Measurements from ENCODE around the gene RAP2A.

The RAP2A gene

GRCh38 chr13:97456047-97456446 lies 22.1 kb downstream of the RAP2A start:
- Mint-ChIP-seq H3K27ac (no peak overlapping the region), H3K36me3 (peaks cover 6% of the 10 kb centered on the region), H3K4me1 (peaks cover 39% of the 10 kb centered on the region), H3K9me3 (peaks cover 12% of the 10 kb centered on the region), H3K4me3 (no peak overlapping the region)
- DNase-seq (ENCODE audit: low spot score in 2 of 2) (no peak), ATAC-seq (no peak)

GRCh38 chr13:97459215-97459777 lies 25.3 kb downstream of the RAP2A start:
- ATAC-seq (peak; percentile 13), DNase-seq (ENCODE audit: low spot score in 2 of 2) (no peak)
- Mint-ChIP-seq H3K27ac (peak overlapping the region; percentile 18), H3K9me3 (peaks cover 10% of the 10 kb centered on the region), H3K36me3 (peaks cover 9% of the 10 kb centered on the region), H3K4me1 (peaks cover 39% of the 10 kb centered on the region), H3K4me3 (peak overlapping the region; percentile 2)

GRCh38 chr13:97460004-97460775 lies 26.2 kb downstream of the RAP2A start:
- ATAC-seq = peak; percentile 65
- DNase-seq (ENCODE audit: low spot score in 2 of 2) = no peak
- H3K4me1 Mint-ChIP-seq = peaks cover 37% of the 10 kb centered on the region
- peaks cover 4% of the 10 kb centered on the region for H3K9me3 Mint-ChIP-seq
- peak overlapping the region; percentile 2 for H3K4me3 Mint-ChIP-seq
- H3K36me3 Mint-ChIP-seq = peaks cover 14% of the 10 kb centered on the region
- peak overlapping the region; percentile 18 for H3K27ac Mint-ChIP-seq

- Mint-ChIP-seq H3K4me1 (peaks cover 30% of the 10 kb centered on the region), H3K9me3 (no peaks in the 10 kb centered on the region), H3K27ac (no peak overlapping the region), H3K4me3 (no peak overlapping the region), H3K36me3 (peaks cover 14% of the 10 kb centered on the region)
- DNase-seq (ENCODE audit: low spot score in 2 of 2) (no peak), ATAC-seq (no peak)
These were observed 26.9 kb downstream of the RAP2A start for GRCh38 chr13:97460853-97461252.

- H3K27ac Mint-ChIP-seq = no peak overlapping the region
- no peaks in the 10 kb centered on the region for H3K9me3 Mint-ChIP-seq
- H3K4me3 Mint-ChIP-seq = no peak overlapping the region
- H3K36me3 Mint-ChIP-seq = peaks cover 14% of the 10 kb centered on the region
- DNase-seq (ENCODE audit: low spot score in 2 of 2) (no peak), ATAC-seq (no peak)
- H3K4me1 Mint-ChIP-seq = peaks cover 15% of the 10 kb centered on the region
These were observed 30.6 kb downstream of the RAP2A start for GRCh38 chr13:97464561-97464960.

- Mint-ChIP-seq H3K4me1 (no peaks in the 10 kb centered on the region), H3K27ac (no peak overlapping the region), H3K9me3 (no peaks in the 10 kb centered on the region), H3K36me3 (peaks cover 14% of the 10 kb centered on the region), H3K4me3 (no peak overlapping the region)
- DNase-seq (ENCODE audit: low spot score in 2 of 2) (no peak), ATAC-seq (no peak)
These were observed 32.8 kb downstream of the RAP2A start for GRCh38 chr13:97466722-97467121.

GRCh38 chr13:97468331-97468730 lies 34.4 kb downstream of the RAP2A start:
- Mint-ChIP-seq H3K36me3 (peaks cover 14% of the 10 kb centered on the region), H3K27ac (no peak overlapping the region), H3K9me3 (no peaks in the 10 kb centered on the region), H3K4me1 (no peaks in the 10 kb centered on the region), H3K4me3 (no peak overlapping the region)
- DNase-seq (ENCODE audit: low spot score in 2 of 2) (no peak), ATAC-seq (no peak)

- H3K4me3 Mint-ChIP-seq = no peak overlapping the region
- H3K27ac Mint-ChIP-seq = no peak overlapping the region
- no peak for DNase-seq (ENCODE audit: low spot score in 2 of 2)
- H3K36me3 Mint-ChIP-seq = no peaks in the 10 kb centered on the region
- H3K9me3 Mint-ChIP-seq = no peaks in the 10 kb centered on the region
- ATAC-seq = no peak
- no peaks in the 10 kb centered on the region for H3K4me1 Mint-ChIP-seq
These were observed 37.7 kb downstream of the RAP2A start for GRCh38 chr13:97471711-97472110.

- DNase-seq (ENCODE audit: low spot score in 2 of 2) (no peak), ATAC-seq (no peak)
- Mint-ChIP-seq H3K36me3 (no peaks in the 10 kb centered on the region), H3K4me1 (no peaks in the 10 kb centered on the region), H3K9me3 (no peaks in the 10 kb centered on the region), H3K4me3 (no peak overlapping the region), H3K27ac (no peak overlapping the region)
These were observed 40.5 kb downstream of the RAP2A start for GRCh38 chr13:97474349-97474980.

GRCh38 chr13:97475011-97475410 lies 41.0 kb downstream of the RAP2A start:
- ATAC-seq (no peak), DNase-seq (ENCODE audit: low spot score in 2 of 2) (no peak)
- H3K4me3 Mint-ChIP-seq = no peak overlapping the region
- H3K27ac Mint-ChIP-seq = no peak overlapping the region
- H3K9me3 Mint-ChIP-seq = no peaks in the 10 kb centered on the region
- no peaks in the 10 kb centered on the region for H3K4me1 Mint-ChIP-seq
- no peaks in the 10 kb centered on the region for H3K36me3 Mint-ChIP-seq

- Mint-ChIP-seq H3K9me3 (no peaks in the 10 kb centered on the region), H3K27ac (no peak overlapping the region), H3K4me1 (no peaks in the 10 kb centered on the region), H3K36me3 (no peaks in the 10 kb centered on the region), H3K4me3 (no peak overlapping the region)
- DNase-seq (ENCODE audit: low spot score in 2 of 2) (no peak), ATAC-seq (no peak)
These were observed 43.9 kb downstream of the RAP2A start for GRCh38 chr13:97477844-97478243.

GRCh38 chr13:97478247-97478646 lies 44.3 kb downstream of the RAP2A start:
- H3K36me3 Mint-ChIP-seq = no peaks in the 10 kb centered on the region
- ATAC-seq (no peak), DNase-seq (ENCODE audit: low spot score in 2 of 2) (no peak)
- no peaks in the 10 kb centered on the region for H3K9me3 Mint-ChIP-seq
- no peak overlapping the region for H3K4me3 Mint-ChIP-seq
- H3K27ac Mint-ChIP-seq = no peak overlapping the region
- H3K4me1 Mint-ChIP-seq = no peaks in the 10 kb centered on the region

GRCh38 chr13:97483465-97483864 lies 49.5 kb downstream of the RAP2A start:
- H3K27ac Mint-ChIP-seq = no peak overlapping the region
- no peak overlapping the region for H3K4me3 Mint-ChIP-seq
- H3K4me1 Mint-ChIP-seq = no peaks in the 10 kb centered on the region
- DNase-seq (ENCODE audit: low spot score in 2 of 2) (no peak), ATAC-seq (no peak)
- H3K36me3 Mint-ChIP-seq = no peaks in the 10 kb centered on the region
- no peaks in the 10 kb centered on the region for H3K9me3 Mint-ChIP-seq

GRCh38 chr13:97484301-97484700 lies 50.3 kb downstream of the RAP2A start:
- no peak overlapping the region for H3K27ac Mint-ChIP-seq

GRCh38 chr13:97485320-97485719 lies 51.4 kb downstream of the RAP2A start:
- Mint-ChIP-seq H3K4me1 (no peaks in the 10 kb centered on the region), H3K4me3 (no peak overlapping the region)

More at GRCh38 chr13:97484301-97484700, 50.3 kb downstream of the RAP2A start:
- ATAC-seq = no peak
- no peak for DNase-seq (ENCODE audit: low spot score in 2 of 2)
- H3K4me1 Mint-ChIP-seq = no peaks in the 10 kb centered on the region
- no peaks in the 10 kb centered on the region for H3K9me3 Mint-ChIP-seq
- no peaks in the 10 kb centered on the region for H3K36me3 Mint-ChIP-seq
- H3K4me3 Mint-ChIP-seq = no peak overlapping the region

More at GRCh38 chr13:97485320-97485719, 51.4 kb downstream of the RAP2A start:
- H3K27ac Mint-ChIP-seq = no peak overlapping the region
- H3K9me3 Mint-ChIP-seq = no peaks in the 10 kb centered on the region
- no peak for DNase-seq (ENCODE audit: low spot score in 2 of 2)
- no peaks in the 10 kb centered on the region for H3K36me3 Mint-ChIP-seq
- ATAC-seq = no peak

All from stimulated activated effector memory CD8-positive, alpha-beta T cell treated with anti-CD3 and anti-CD28 coated beads, Interleukin-12 subunit alpha, Interleukin-12 subunit beta, amount 100 ng/mL, for 72 hours (primary cell).